HG03378 (cell line): Measurements from ENCODE around the gene DDX31.
"Not testable (repeated sequence)": the region's sequence is repeated elsewhere in the genome, so short reads cannot be mapped to it uniquely, and the experiment has no call there.

Source experiments
- ATAC-seq: cut with Tn5 transposase; IDR thresholded peaks from one replicate; pipeline ENCODE4 v1.9.1; 2021; ENCODE audit warnings: mild to moderate bottlenecking, moderate library complexity; ENCODE audit not compliant: unreplicated experiment

DDX31 gene

GRCh38 chr9:132669698-132670456 lies at the start of gene DDX31:
Gene DDX31 (minus strand): TSS chr9:132669983. CDS start chr9:132669934, 49 bp downstream.
- peak; percentile 52 for ATAC-seq

GRCh38 chr9:132718381-132718928 lies 48.7 kb upstream of the DDX31 start:
- ATAC-seq = not testable (repeated sequence)

GRCh38 chr9:132717326-132717945 lies 47.7 kb upstream of the DDX31 start:
- ATAC-seq = no peak

- ATAC-seq = no peak
These were observed 46.2 kb upstream of the DDX31 start for GRCh38 chr9:132716007-132716406.

GRCh38 chr9:132712753-132713152 lies 43.0 kb upstream of the DDX31 start:
- ATAC-seq = no peak

GRCh38 chr9:132711846-132712245 lies 42.1 kb upstream of the DDX31 start:
- no peak for ATAC-seq

- ATAC-seq = not testable (repeated sequence)
These were observed 41.4 kb upstream of the DDX31 start for GRCh38 chr9:132711152-132711551.

GRCh38 chr9:132710333-132710732 lies 40.5 kb upstream of the DDX31 start:
- ATAC-seq = no peak

GRCh38 chr9:132708769-132709430 lies 39.1 kb upstream of the DDX31 start:
- ATAC-seq = no peak

- no peak for ATAC-seq
These were observed 38.5 kb upstream of the DDX31 start for GRCh38 chr9:132708239-132708638.

GRCh38 chr9:132703336-132703735 lies 33.6 kb upstream of the DDX31 start:
- ATAC-seq = no peak

- no peak for ATAC-seq
These were observed 32.5 kb upstream of the DDX31 start for GRCh38 chr9:132702254-132702653.

- ATAC-seq = no peak
These were observed 30.2 kb upstream of the DDX31 start for GRCh38 chr9:132699956-132700355.

GRCh38 chr9:132698989-132699388 lies 29.2 kb upstream of the DDX31 start:
- ATAC-seq = no peak

GRCh38 chr9:132697230-132697629 lies 27.4 kb upstream of the DDX31 start:
- no peak for ATAC-seq

GRCh38 chr9:132694144-132694543 lies 24.4 kb upstream of the DDX31 start:
- ATAC-seq = no peak

- ATAC-seq = no peak
These were observed 20.9 kb upstream of the DDX31 start for GRCh38 chr9:132690696-132691095.

- ATAC-seq = no peak
These were observed 14.1 kb upstream of the DDX31 start for GRCh38 chr9:132683873-132684272.

GRCh38 chr9:132681561-132681960 lies 11.8 kb upstream of the DDX31 start:
- ATAC-seq = no peak

- ATAC-seq = no peak
These were observed 10.3 kb upstream of the DDX31 start for GRCh38 chr9:132679946-132680625.

- ATAC-seq = no peak
These were observed 8.2 kb upstream of the DDX31 start for GRCh38 chr9:132677976-132678375.
